Right atrium auricular region (tissue), 2 donors: ENCODE results near the gene FAM81A. TPM values are rescaled to one million over a fixed set of nuclear protein-coding genes. Genes with fewer than 3 reads are reported as not detected.

Experiments
- DNase-seq: peaks from one replicate; pipeline ENCODE4 v3.0.0-alpha.2; 2019; ENCODE audit warnings: low spot score
- H3K27ac ChIP-seq, 2 donors: fragments of 200-600 bp; sonication (generic); 1 replicate in 1 of 2; 2 replicates in 1 of 2; pipeline ENCODE4 v1.5.1; 2016 to 2019
- H3K27me3 ChIP-seq, 2 donors: fragments of 200-600 bp; sonication (generic); one replicate each; pipeline versions ENCODE4 v1.5.1 to v1.6.0; 2017 to 2019
- H3K36me3 ChIP-seq: fragments of 200-600 bp; sonication (generic); one replicate; pipeline ENCODE4 v1.5.1; 2016
- H3K4me1 ChIP-seq, 2 donors: fragments of 200-600 bp; sonication (generic); one replicate each; pipeline versions ENCODE4 v1.5.1 to v1.6.0; 2017 to 2019
- H3K4me3 ChIP-seq, 2 donors: fragments of 200-600 bp; sonication (generic); 1 replicate in 1 of 2; 2 replicates in 1 of 2; pipeline ENCODE4 v1.5.1; 2017 to 2019; ENCODE audit warnings: mild to moderate bottlenecking in 1 of 2, moderate library complexity in 1 of 2
- H3K9me3 ChIP-seq, 2 donors: fragments of 200-600 bp; sonication (generic); one replicate each; pipeline ENCODE4 v1.5.1; 2019
- total RNA-seq, 2 donors: library from RNA; depleted of rRNA; stranded (reverse); fragments of >200 nt; gene quantifications; one replicate each; pipeline ENCODE4 v1.1.0, GENCODE V29; 2016
- TF ChIP-seq, protein P1 (sequence below), 2 donors: fragments of 200-600 bp; sonication (generic); IDR thresholded peaks; one replicate each; pipeline ENCODE4 v1.5.1; 2019; ENCODE audit warnings: antibody characterized with exemption in 2 of 2

The FAM81A gene
- total RNA-seq, 2 donors from 2014 or later: 0.98 to 2.0 TPM

DNA sequence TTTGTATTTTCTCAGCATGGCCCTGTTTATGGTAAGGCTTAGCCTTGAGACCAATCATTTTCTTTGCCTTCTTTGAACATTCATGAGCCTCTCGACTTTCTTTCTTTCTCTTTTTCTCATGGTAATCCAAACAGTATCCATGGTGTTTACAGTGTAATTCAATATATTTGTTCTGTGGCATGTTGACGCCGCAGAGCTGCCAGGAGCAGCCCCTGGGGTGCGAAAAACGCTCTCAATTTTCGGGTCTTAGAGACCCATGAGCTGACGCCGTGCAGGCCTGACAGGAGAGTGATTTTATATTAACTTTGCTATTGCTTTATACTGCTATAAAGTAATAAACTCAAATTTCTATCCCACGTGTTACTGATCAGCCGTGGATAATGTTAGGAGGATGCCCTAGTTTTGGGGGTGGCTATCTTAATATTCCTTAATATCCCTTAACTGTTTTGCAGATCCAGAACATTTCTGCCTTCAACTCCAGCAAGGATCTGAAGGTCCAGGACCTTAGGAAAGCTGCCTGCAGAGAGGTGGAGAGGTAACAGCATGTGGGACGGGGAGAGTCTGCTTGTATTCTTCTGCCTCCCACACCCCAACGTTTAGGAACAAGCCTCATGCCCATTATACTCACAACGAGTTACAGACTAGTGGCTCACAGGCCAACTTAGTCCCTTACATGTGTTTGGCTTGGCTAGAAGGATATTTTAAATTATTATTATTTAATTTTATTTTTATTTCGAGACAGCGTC lies 36.0 kb upstream of the FAM81A start:
- no peaks in the 10 kb centered on the region for H3K27me3 ChIP-seq
- H3K27ac ChIP-seq: no peak overlapping the region
- H3K4me3 ChIP-seq: no peak overlapping the region
- TF ChIP-seq, protein P1, sequence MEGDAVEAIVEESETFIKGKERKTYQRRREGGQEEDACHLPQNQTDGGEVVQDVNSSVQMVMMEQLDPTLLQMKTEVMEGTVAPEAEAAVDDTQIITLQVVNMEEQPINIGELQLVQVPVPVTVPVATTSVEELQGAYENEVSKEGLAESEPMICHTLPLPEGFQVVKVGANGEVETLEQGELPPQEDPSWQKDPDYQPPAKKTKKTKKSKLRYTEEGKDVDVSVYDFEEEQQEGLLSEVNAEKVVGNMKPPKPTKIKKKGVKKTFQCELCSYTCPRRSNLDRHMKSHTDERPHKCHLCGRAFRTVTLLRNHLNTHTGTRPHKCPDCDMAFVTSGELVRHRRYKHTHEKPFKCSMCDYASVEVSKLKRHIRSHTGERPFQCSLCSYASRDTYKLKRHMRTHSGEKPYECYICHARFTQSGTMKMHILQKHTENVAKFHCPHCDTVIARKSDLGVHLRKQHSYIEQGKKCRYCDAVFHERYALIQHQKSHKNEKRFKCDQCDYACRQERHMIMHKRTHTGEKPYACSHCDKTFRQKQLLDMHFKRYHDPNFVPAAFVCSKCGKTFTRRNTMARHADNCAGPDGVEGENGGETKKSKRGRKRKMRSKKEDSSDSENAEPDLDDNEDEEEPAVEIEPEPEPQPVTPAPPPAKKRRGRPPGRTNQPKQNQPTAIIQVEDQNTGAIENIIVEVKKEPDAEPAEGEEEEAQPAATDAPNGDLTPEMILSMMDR (IDR thresholded peaks at IDR 0.05): no peak
- H3K36me3 ChIP-seq: no peaks in the 10 kb centered on the region
- DNase-seq: no peak
- peaks cover 0 to 3% of the 10 kb centered on the region in 2 donors for H3K4me1 ChIP-seq
- H3K9me3 ChIP-seq: no peaks in the 10 kb centered on the region

DNA sequence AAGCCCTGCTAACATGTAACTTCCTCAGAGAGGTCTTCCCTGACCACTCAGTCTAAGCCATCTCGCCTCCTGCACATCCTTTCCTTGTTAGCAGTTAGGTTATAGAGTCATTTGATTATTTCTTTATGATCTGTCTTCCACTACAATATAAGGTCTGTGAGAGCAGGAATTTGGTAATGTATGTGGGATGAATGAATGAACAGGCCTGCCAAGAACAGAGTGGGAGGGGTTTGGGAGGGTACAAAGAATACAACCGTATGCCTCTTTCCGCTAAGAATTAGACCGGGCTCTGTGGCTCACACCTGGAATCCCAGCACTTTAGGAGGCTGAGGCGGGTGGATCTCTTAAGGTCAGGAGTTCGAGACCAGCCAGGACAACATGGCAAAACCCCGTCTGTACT lies 32.9 kb upstream of the FAM81A start:
- no peaks in the 10 kb centered on the region for H3K9me3 ChIP-seq
- no peaks in the 10 kb centered on the region for H3K36me3 ChIP-seq
- H3K4me1 ChIP-seq: peaks cover 0 to 3% of the 10 kb centered on the region in 2 donors
- TF ChIP-seq, protein P1 (IDR thresholded peaks at IDR 0.05): no peak
- H3K4me3 ChIP-seq: no peak overlapping the region
- no peak for DNase-seq
- no peak overlapping the region for H3K27ac ChIP-seq
- no peaks in the 10 kb centered on the region for H3K27me3 ChIP-seq

- Histone ChIP-seq H3K4me3 (no peak overlapping the region), H3K4me1 (no peaks in the 10 kb centered on the region), H3K36me3 (no peaks in the 10 kb centered on the region), H3K27ac (no peak overlapping the region), H3K27me3 (no peaks in the 10 kb centered on the region), H3K9me3 (no peaks in the 10 kb centered on the region)
- no peak for DNase-seq
- TF ChIP-seq, protein P1 (IDR thresholded peaks at IDR 0.05): no peak
Observed at GRCh38 chr15:59406446-59406845, 31.5 kb upstream of the FAM81A start.

GRCh38 chr15:59407946-59408345 lies 30.0 kb upstream of the FAM81A start:
- no peak overlapping the region for H3K27ac ChIP-seq
- DNase-seq: no peak
- H3K4me1 ChIP-seq: no peaks in the 10 kb centered on the region
- H3K4me3 ChIP-seq: no peak overlapping the region
- no peaks in the 10 kb centered on the region for H3K9me3 ChIP-seq
- H3K27me3 ChIP-seq: no peaks in the 10 kb centered on the region
- H3K36me3 ChIP-seq: no peaks in the 10 kb centered on the region
- TF ChIP-seq, protein P1 (IDR thresholded peaks at IDR 0.05): no peak

GRCh38 chr15:59410391-59410896 lies 27.5 kb upstream of the FAM81A start:
- Histone ChIP-seq H3K4me1 (no peaks in the 10 kb centered on the region), H3K27ac (no peak overlapping the region), H3K36me3 (no peaks in the 10 kb centered on the region), H3K4me3 (no peak overlapping the region), H3K27me3 (no peaks in the 10 kb centered on the region), H3K9me3 (no peaks in the 10 kb centered on the region)
- TF ChIP-seq, protein P1 (IDR thresholded peaks at IDR 0.05): no peak
- no peak for DNase-seq
